ENCODE measurements around the gene CPZ. TPM values are rescaled to one million over a fixed set of nuclear protein-coding genes. Genes with fewer than 3 reads are reported as not detected.

Gene CPZ
- total RNA-seq, 6 experiments from 2014 or later: 0.24 to 0.80 (median 0.74) TPM; not detected in 1

DNA sequence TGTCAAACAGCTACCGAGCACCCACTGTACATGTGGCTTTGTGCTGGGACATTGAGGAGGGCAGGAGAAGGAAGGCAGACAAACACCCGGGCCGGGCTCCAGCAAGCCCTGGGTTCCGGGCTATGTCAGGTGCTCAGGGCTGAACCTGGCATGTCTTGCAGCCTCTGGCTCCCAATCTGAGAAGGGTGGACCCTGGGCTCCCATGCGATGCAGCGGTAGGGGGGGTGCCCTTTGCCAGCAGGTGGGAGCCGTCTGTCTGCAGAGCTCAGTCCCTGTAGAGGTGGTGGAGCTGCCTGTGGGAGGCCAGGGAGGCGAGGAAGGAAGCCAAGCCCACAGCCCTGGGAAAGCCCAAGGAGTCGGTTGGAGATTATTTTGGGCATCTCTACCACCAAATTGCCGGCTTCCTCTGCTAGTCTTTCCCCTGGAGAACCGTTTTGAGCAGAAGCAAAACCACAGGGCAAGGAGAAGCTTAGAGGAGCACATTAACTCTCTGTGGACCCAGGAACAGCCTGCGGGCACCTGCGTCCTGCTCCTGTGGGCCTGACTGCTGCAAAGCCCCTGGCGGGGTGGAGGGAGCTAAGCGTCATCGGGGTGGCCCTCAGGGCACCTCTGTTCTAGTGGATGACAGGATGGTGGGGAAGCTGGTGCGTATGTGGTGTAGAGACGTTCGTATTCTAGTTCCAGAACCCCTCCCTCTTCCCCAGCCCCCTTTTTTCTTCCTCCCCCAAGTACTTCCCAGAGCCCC lies 10.3 kb downstream of the CPZ start:
- intact Hi-C loops (cut with DNase I): loop anchor here (10.0 kb wide), 1 partner anchor 312 kb away; no protein-coding TSS in a partner anchor
- no peak for ATAC-seq

DNA sequence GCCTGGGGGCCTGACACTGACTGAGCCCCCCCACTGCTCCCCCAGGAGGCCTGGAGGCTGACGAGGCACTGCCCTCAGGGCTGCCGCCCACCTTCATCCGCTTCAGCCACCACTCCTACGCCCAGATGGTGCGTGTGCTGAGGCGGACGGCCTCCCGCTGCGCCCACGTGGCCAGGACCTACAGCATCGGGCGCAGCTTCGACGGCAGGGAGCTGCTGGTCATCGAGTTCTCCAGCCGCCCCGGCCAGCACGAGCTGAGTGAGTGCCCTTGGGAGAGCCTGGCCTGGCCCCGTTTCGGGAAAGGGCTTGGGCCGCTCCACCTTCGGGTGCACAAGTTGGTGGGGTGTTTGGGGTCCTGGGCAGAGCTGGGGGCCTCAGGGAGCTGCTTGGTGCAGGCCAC lies 11.4 kb downstream of the CPZ start:
- DNase-seq (no peak), ATAC-seq (no peak)
- Histone ChIP-seq H3K36me3 (no peaks in the 10 kb centered on the region), H3K4me1 (no peaks in the 10 kb centered on the region), H3K4me3 (no peak overlapping the region), H3K27me3 (no peaks in the 10 kb centered on the region), H3K27ac (no peak overlapping the region), H3K9me3 (no peaks in the 10 kb centered on the region)
- TF ChIP-seq, protein P1, sequence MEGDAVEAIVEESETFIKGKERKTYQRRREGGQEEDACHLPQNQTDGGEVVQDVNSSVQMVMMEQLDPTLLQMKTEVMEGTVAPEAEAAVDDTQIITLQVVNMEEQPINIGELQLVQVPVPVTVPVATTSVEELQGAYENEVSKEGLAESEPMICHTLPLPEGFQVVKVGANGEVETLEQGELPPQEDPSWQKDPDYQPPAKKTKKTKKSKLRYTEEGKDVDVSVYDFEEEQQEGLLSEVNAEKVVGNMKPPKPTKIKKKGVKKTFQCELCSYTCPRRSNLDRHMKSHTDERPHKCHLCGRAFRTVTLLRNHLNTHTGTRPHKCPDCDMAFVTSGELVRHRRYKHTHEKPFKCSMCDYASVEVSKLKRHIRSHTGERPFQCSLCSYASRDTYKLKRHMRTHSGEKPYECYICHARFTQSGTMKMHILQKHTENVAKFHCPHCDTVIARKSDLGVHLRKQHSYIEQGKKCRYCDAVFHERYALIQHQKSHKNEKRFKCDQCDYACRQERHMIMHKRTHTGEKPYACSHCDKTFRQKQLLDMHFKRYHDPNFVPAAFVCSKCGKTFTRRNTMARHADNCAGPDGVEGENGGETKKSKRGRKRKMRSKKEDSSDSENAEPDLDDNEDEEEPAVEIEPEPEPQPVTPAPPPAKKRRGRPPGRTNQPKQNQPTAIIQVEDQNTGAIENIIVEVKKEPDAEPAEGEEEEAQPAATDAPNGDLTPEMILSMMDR (IDR thresholded peaks at IDR 0.05): no peak
- no peak for TF ChIP-seq POLR2A (IDR thresholded peaks at IDR 0.05)
- intact Hi-C loops (cut with DNase I): loop anchor here (10.0 kb wide), 1 partner anchor 311 kb away; no protein-coding TSS in a partner anchor
- 80% methylated on average over 2 of the region's 22 CpGs for WGBS (ENCODE audit: insufficient coverage, low coverage, low lambda C conversion rate, missing lambda C conversion rate)

More for the DNA sequence above, 10.3 kb downstream of the CPZ start:
- TF ChIP-seq, protein P1 (IDR thresholded peaks at IDR 0.05): no peak
- no peak for TF ChIP-seq POLR2A (IDR thresholded peaks at IDR 0.05)
- 28% methylated on average over 9 of the region's 19 CpGs for WGBS (ENCODE audit: insufficient coverage, low coverage, low lambda C conversion rate, missing lambda C conversion rate)
- H3K27ac ChIP-seq: no peak overlapping the region
- H3K9me3 ChIP-seq: no peaks in the 10 kb centered on the region
- no peaks in the 10 kb centered on the region for H3K36me3 ChIP-seq
- H3K4me3 ChIP-seq: no peak overlapping the region
- H3K27me3 ChIP-seq: no peaks in the 10 kb centered on the region
- DNase-seq: no peak
- no peaks in the 10 kb centered on the region for H3K4me1 ChIP-seq

DNA sequence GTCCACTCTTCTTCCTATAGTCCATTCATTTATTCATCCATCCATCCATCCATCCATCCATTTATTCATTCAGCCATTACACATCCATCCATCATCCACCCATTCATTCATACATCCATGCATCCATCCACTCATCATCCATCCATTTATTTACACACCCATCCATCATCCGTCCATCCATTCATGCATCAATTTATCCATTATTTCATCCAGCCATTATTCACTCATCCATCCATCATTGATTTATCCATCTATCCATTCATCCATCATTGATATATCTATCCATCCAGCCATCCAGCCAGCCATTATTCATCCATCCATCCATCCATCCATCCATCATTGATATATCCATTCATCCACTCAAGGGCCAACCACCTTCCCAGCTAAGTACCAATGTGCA lies 12.7 kb downstream of the CPZ start:
- Histone ChIP-seq H3K9me3 (no peaks in the 10 kb centered on the region), H3K36me3 (no peaks in the 10 kb centered on the region), H3K4me1 (no peaks in the 10 kb centered on the region), H3K4me3 (no peak overlapping the region), H3K27me3 (no peaks in the 10 kb centered on the region), H3K27ac (no peak overlapping the region)
- no peak for ATAC-seq
- intact Hi-C loops (cut with DNase I): loop anchor here (10.0 kb wide), 1 partner anchor 310 kb away; no protein-coding TSS in a partner anchor
- 77% methylated on average over 1 of the region's 1 CpG for WGBS (ENCODE audit: insufficient coverage, low coverage, low lambda C conversion rate, missing lambda C conversion rate)
- no peak for DNase-seq
- TF ChIP-seq POLR2A (IDR thresholded peaks at IDR 0.05): no peak
- TF ChIP-seq, protein P1 (IDR thresholded peaks at IDR 0.05): no peak

DNA sequence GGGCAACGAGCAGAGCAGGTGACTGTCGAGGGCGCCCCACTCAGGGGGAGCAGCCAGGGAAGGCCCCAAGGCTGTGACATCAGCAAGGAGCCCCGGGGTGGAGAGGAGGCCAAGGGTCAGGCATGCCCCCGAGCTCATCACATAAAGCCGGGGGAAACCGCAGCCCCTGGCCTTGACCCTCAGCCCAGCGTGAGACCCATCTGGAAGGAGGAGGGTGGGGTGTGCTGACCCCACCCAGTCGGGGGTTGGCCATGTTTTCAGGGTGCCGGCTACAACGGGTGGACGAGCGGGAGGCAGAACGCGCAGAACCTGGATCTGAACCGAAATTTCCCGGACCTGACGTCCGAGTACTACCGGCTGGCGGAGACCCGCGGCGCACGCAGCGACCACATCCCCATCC lies 13.9 kb downstream of the CPZ start:
- Histone ChIP-seq H3K4me1 (no peaks in the 10 kb centered on the region), H3K9me3 (no peaks in the 10 kb centered on the region), H3K27ac (no peak overlapping the region), H3K36me3 (no peaks in the 10 kb centered on the region), H3K4me3 (no peak overlapping the region), H3K27me3 (no peaks in the 10 kb centered on the region)
- 61% methylated on average over 3 of the region's 26 CpGs for WGBS (ENCODE audit: insufficient coverage, low coverage, low lambda C conversion rate, missing lambda C conversion rate)
- TF ChIP-seq POLR2A (IDR thresholded peaks at IDR 0.05): no peak
- TF ChIP-seq, protein P1 (IDR thresholded peaks at IDR 0.05): no peak
- DNase-seq: no peak
- no peak for ATAC-seq
- intact Hi-C loops (cut with DNase I): loop anchor here (10.0 kb wide), 1 partner anchor 308 kb away; no protein-coding TSS in a partner anchor
